K562 (cell line): ENCODE results near the gene GSDME. TPM values are rescaled to one million over a fixed set of nuclear protein-coding genes. Genes with fewer than 3 reads are reported as not detected.

ENCODE experiments used
- ATAC-seq: fragments of 200-7000 bp; cut with Tn5 transposase; 3 replicates; pipeline ENCODE4 v1.9.1; 2020; ENCODE audit warnings: moderate library complexity
- BruUV-seq: library from RNA; stranded (reverse); fragments of 400-500 nt; replicated peaks from 2 replicates; lab custom pipeline; 2021; lab: Mats Ljungman, UMichigan
- CTCF ChIA-PET: fragments of 300-600 bp; formaldehyde crosslinking; extraction: SDS; loops from one replicate; lab custom pipeline; 2021; ENCODE audit warnings: low intra/inter-chr PET ratio; lab: Yijun Ruan, JAX
- POLR2A ChIA-PET: fragments of 300-600, 350-650 bp; sonication (Branson Sonifier 250); formaldehyde crosslinking; extraction: SDS; loops from one replicate; lab custom pipeline; 2021; ENCODE audit warnings: antibody characterized with exemption, inconsistent platforms; lab: Yijun Ruan, JAX
- DNase-seq, 4 experiments: peaks; one replicate each; pipeline versions ENCODE4 v3.0.0 to v3.0.0-alpha.2; 2011 to 2018; ENCODE audit warnings: low spot score in 3 of 4, mixed read lengths in 3 of 4; ENCODE audit errors: extremely low read depth in 1 of 4
- FAIRE-seq: peaks from 2 replicates; lab custom pipeline; 2011; peaks lifted over from hg19 to GRCh38; lab: Jason Lieb, UNC
- H2AFZ ChIP-seq: 2 replicates; pipeline ENCODE4 v1.6.0; 2011; ENCODE audit warnings: low read depth, low read length, control low read depth, inconsistent platforms
- H3K27ac ChIP-seq: fragments of 200-600 bp; 3 replicates; pipeline ENCODE4 v1.8.0; 2011; ENCODE audit warnings: low read depth, mild to moderate bottlenecking, control low read depth, inconsistent platforms, low read length, moderate library complexity, mixed read lengths; ENCODE audit errors: extremely low read depth
- H3K27me3 ChIP-seq, 2 experiments: fragments of 300-600 bp in 1 of 2; 2 replicates in 1 of 2; 3 replicates in 1 of 2; pipeline versions ENCODE4 v1.6.0 to v1.8.0; 2011; ENCODE audit warnings: inconsistent platforms in 2 of 2, low read length in 2 of 2, mild to moderate bottlenecking in 1 of 2, mixed read lengths in 1 of 2, moderate library complexity in 1 of 2; ENCODE audit not compliant: control insufficient read depth in 2 of 2, insufficient read depth in 2 of 2
- H3K36me3 ChIP-seq: fragments of 300-600 bp; 3 replicates; pipeline ENCODE4 v1.8.0; 2011; ENCODE audit warnings: mild to moderate bottlenecking, low read length, inconsistent platforms; ENCODE audit not compliant: control insufficient read depth, insufficient read depth
- H3K4me1 ChIP-seq, 2 experiments: fragments of 200-600 bp in 1 of 2; replicated peaks in 1 of 2; 2 replicates in 1 of 2; 3 replicates in 1 of 2; pipeline versions ENCODE4 v1.5.1 to v1.8.0; 2011; ENCODE audit warnings: inconsistent platforms in 2 of 2, low read length in 2 of 2, mild to moderate bottlenecking in 1 of 2, mixed read lengths in 1 of 2, moderate library complexity in 1 of 2; ENCODE audit not compliant: control insufficient read depth in 2 of 2, insufficient read depth in 2 of 2
- H3K4me2 ChIP-seq: 2 replicates; pipeline ENCODE4 v1.6.1; 2011; ENCODE audit warnings: low read length, control low read depth, inconsistent platforms, mixed read lengths; ENCODE audit not compliant: insufficient read depth
- H3K4me3 ChIP-seq: fragments of 200-600 bp; sonication (generic), shearing (Covaris generic); 2 replicates; pipeline ENCODE4 v1.5.1; 2016; ENCODE audit warnings: control low read depth, inconsistent platforms
- H3K79me2 ChIP-seq: fragments of 200-600 bp; 3 replicates; pipeline ENCODE4 v1.8.0; 2011; ENCODE audit warnings: low read length, inconsistent platforms; ENCODE audit not compliant: control insufficient read depth, insufficient read depth
- H3K9ac ChIP-seq, 2 experiments: 2 replicates each; pipeline versions ENCODE4 v1.6.0 to v1.6.1; 2011; ENCODE audit warnings: low read depth in 2 of 2, low read length in 2 of 2, control low read depth in 1 of 2, inconsistent platforms in 1 of 2, mild to moderate bottlenecking in 1 of 2, mixed read lengths in 1 of 2; ENCODE audit not compliant: insufficient read depth in 1 of 2
- H3K9me1 ChIP-seq: one replicate; pipeline ENCODE4 v1.6.0; 2011; ENCODE audit warnings: inconsistent platforms, mild to moderate bottlenecking, low read length, moderate library complexity; ENCODE audit not compliant: control insufficient read depth, insufficient read depth
- H3K9me3 ChIP-seq: replicated peaks from 2 replicates; pipeline ENCODE4 v1.5.1; 2011; ENCODE audit warnings: low read depth, low read length, inconsistent platforms; ENCODE audit not compliant: control insufficient read depth, insufficient read depth
- H4K20me1 ChIP-seq: replicated peaks from 2 replicates; pipeline ENCODE4 v1.6.1; 2011; ENCODE audit warnings: low read length, inconsistent platforms, mixed read lengths; ENCODE audit not compliant: control insufficient read depth, insufficient read depth
- ARID1B ChIP-seq: fragments of 450-650 bp; IDR thresholded peaks from 2 replicates; pipeline ENCODE4 v1.6.1; 2016; ENCODE audit warnings: antibody characterized with exemption, mild to moderate bottlenecking, inconsistent platforms
- BDP1 ChIP-seq: IDR thresholded peaks from 3 replicates; pipeline ENCODE4 v1.6.1; 2011; ENCODE audit not compliant: insufficient read length, insufficient read depth
- BMI1 ChIP-seq: fragments of 150-350 bp; IDR thresholded peaks from 2 replicates; pipeline ENCODE4 v1.6.1; 2014; ENCODE audit warnings: low read length
- CAMTA2 ChIP-seq: fragments of 250-450 bp; sonication (Bioruptor Pico); conservative IDR thresholded peaks from 2 replicates; pipeline ENCODE4 v1.5.1; 2022
- EWSR1 ChIP-seq: fragments of 450-650 bp; IDR thresholded peaks from 2 replicates; pipeline ENCODE4 v1.6.1; 2018; ENCODE audit warnings: borderline replicate concordance, mild to moderate bottlenecking, low read depth, moderate library complexity; ENCODE audit not compliant: partially characterized antibody
- JUNB ChIP-seq: fragments of 450-650 bp; formaldehyde crosslinking; conservative IDR thresholded peaks from 2 replicates; pipeline ENCODE4 v1.4.0; 2020; ENCODE audit warnings: mild to moderate bottlenecking
- KDM1A ChIP-seq, 2 experiments: fragments of 450-650 bp; IDR thresholded peaks; 2 replicates each; pipeline ENCODE4 v1.6.1; 2016; ENCODE audit warnings: mild to moderate bottlenecking in 2 of 2
- RAD21 ChIP-seq, 2 experiments: fragments of 250-450 bp in 1 of 2; fragments of 450-650 bp in 1 of 2; sonication (Bioruptor Pico) in 1 of 2; formaldehyde crosslinking in 1 of 2; IDR thresholded peaks in 1 of 2; conservative IDR thresholded peaks in 1 of 2; 2 replicates each; pipeline versions ENCODE4 v1.4.0 to v1.8.0; 2020 to 2022; ENCODE audit warnings: mild to moderate bottlenecking in 2 of 2, moderate library complexity in 1 of 2
- SAFB2 ChIP-seq: fragments of 200-400 bp; formaldehyde crosslinking; IDR thresholded peaks from 2 replicates; pipeline ENCODE4 v1.6.1; 2018; ENCODE audit warnings: borderline replicate concordance, low read length, low read depth, moderate library complexity; ENCODE audit not compliant: severe bottlenecking
- ZFX ChIP-seq: sonication (generic); formaldehyde crosslinking; IDR thresholded peaks from 2 replicates; pipeline ENCODE4 v1.8.0; 2022; ENCODE audit warnings: mild to moderate bottlenecking, missing genetic modification reagents, moderate library complexity
- ZNF586 ChIP-seq: fragments of 450-650 bp; formaldehyde crosslinking; conservative IDR thresholded peaks from 2 replicates; pipeline ENCODE4 v1.4.0; 2020; ENCODE audit warnings: mild to moderate bottlenecking, moderate library complexity
- WGBS: fragments of 100-300 bp; shearing (Covaris generic); methylation state at CpG from one replicate; pipeline ENCODE4 v1.1.6; 2016; ENCODE audit warnings: low coverage, mixed read lengths; ENCODE audit not compliant: insufficient coverage; ENCODE audit errors: missing lambda C conversion rate; 5-methylcytosine and 5-hydroxymethylcytosine counted together
- in situ Hi-C: fragments of 300-500 bp; cut with MboI; formaldehyde crosslinking; loops from 4 replicates; pipeline ENCODE4 v1.15.0; 2018; ENCODE audit warnings: inconsistent platforms, mixed read lengths
- intact Hi-C: fragments of 100-400 bp; cut with micrococcal nuclease; formaldehyde crosslinking; loops from 2 replicates; pipeline ENCODE4 v1.14.2; 2022
- polyA plus RNA-seq, 8 experiments: library from polyadenylated mRNA; depleted of rRNA in 4 of 8; stranded (reverse) in 5 of 8; unstranded in 3 of 8; fragments of >200 nt; fragmentation: Nextera tagmentation in 2 of 8; fragmentation: Illumina TruSeq in 1 of 8; extraction: Ambion mirVana in 2 of 8; extraction: Trizol in 1 of 8; gene quantifications; 2 replicates each; pipeline versions ENCODE4 v1.2.1 to v1.2.3, GENCODE V29; 2011 to 2014; ENCODE audit warnings: inconsistent platforms in 1 of 8, missing spikeins in 1 of 8
- total RNA-seq, 7 experiments: library from RNA; depleted of rRNA in 6 of 7; stranded (reverse); fragments of >200 nt in 6 of 7; fragmentation: Illumina TruSeq in 2 of 7; extraction: Trizol in 2 of 7; gene quantifications; 2 replicates each; pipeline versions ENCODE4 v1.2.1 to v1.2.3, GENCODE V29; 2011 to 2021; ENCODE audit warnings: low replicate concordance in 1 of 7
- TF ChIP-seq, protein P1 (sequence below): sonication (generic); formaldehyde crosslinking; IDR thresholded peaks from 2 replicates; pipeline ENCODE4 v1.8.1; 2023; ENCODE audit warnings: mild to moderate bottlenecking, missing genetic modification reagents, moderate library complexity

GSDME gene
- total and polyA plus RNA-seq, 9 of the 15 experiments (the other 6 are each of a cell fraction or from before 2014, with no cell fraction given): 0.37 to 1.9 (median 0.62) TPM

DNA sequence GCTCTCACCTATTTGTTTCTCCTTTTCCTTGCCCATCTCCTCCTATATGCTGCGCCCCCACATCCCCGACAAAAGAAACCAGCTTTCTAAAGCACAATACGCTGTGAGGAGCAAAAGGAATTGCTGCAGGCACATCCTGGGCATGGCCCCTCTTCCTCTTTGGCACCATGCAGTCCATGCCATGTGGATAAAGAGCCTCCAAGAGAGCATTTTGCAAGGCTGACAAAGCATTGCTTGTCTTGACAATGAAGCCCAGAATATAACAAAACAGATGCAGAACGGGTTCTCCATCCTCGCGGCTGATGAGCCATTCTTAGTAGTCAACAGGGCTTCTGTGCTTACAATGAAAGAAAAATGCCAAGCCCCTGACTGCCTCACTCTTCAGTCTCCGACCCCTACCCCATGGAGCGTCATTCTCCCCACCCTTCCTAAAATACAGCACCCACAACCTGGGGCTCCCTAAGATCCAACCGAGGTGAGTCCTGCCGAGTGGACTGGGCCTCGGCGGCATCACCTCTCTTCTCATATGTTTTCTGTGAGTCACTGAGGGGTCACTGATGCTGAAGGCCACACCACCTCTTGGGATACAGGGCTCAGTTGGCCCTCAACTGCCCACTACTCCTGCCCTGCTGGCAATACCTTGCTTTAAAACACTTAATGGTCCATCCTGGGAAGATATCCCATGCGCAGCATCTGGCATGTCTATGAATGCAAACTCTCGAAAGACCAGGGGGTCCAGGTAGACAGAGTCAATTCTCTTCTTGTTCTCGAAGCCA, 47.5 kb downstream of the GSDME start:
- no peaks in the 10 kb centered on the region for H4K20me1 ChIP-seq
- ATAC-seq (no peak), DNase-seq (no peak), FAIRE-seq (no peak)
- 61% methylated on average over 15 of the region's 15 CpGs for WGBS
- no peaks in the 10 kb centered on the region for H3K9me3 ChIP-seq
- intact Hi-C loops (no loop called here), in situ Hi-C loops (no loop called here)
- H3K4me1 ChIP-seq: peaks cover 0 to 3% of the 10 kb centered on the region in 2 experiments; a peak in 1 of 5 replicates
- H3K9me1 ChIP-seq: no peaks in the 10 kb centered on the region
- no peak overlapping the region for H3K27ac ChIP-seq
- no peak overlapping the region for H3K4me2 ChIP-seq
- no peak overlapping the region for H2AFZ ChIP-seq
- peaks cover 0 to 16% of the 10 kb centered on the region in 2 experiments; a peak in 2 of 5 replicates for H3K27me3 ChIP-seq
- no peaks in the 10 kb centered on the region for H3K79me2 ChIP-seq
- no peaks in the 10 kb centered on the region for H3K36me3 ChIP-seq
- BruUV-seq: no TSS peak
- POLR2A ChIA-PET: interaction anchor here (2.2 kb wide), 1 partner anchor 8 kb away, joined by 8 read pairs; no protein-coding TSS in a partner anchor
- TF ChIP-seq RAD21 (CRISPR knock-in tag; conservative IDR thresholded peaks at IDR 0.05 in 1 of 2, IDR thresholded peaks at IDR 0.05 in 1 of 2) (no peak), SAFB2 (no peak), JUNB (CRISPR knock-in tag) (no peak), BMI1 (no peak), ZNF586 (CRISPR knock-in tag) (no peak), BDP1 (no peak), KDM1A (IDR thresholded peaks at IDR 0.05) (no peak), ARID1B (no peak), CAMTA2 (CRISPR knock-in tag) (no peak), ZFX (CRISPR knock-in tag) (no peak), EWSR1 (no peak)
- TF ChIP-seq, protein P1, sequence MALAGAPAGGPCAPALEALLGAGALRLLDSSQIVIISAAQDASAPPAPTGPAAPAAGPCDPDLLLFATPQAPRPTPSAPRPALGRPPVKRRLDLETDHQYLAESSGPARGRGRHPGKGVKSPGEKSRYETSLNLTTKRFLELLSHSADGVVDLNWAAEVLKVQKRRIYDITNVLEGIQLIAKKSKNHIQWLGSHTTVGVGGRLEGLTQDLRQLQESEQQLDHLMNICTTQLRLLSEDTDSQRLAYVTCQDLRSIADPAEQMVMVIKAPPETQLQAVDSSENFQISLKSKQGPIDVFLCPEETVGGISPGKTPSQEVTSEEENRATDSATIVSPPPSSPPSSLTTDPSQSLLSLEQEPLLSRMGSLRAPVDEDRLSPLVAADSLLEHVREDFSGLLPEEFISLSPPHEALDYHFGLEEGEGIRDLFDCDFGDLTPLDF (CRISPR knock-in tag): no peak
- no peak overlapping the region for H3K4me3 ChIP-seq
- CTCF ChIA-PET: no interaction called here
- no peak overlapping the region for H3K9ac ChIP-seq
